Glutamatergic neuron (in vitro differentiated cells): ENCODE results near the gene LSAMP. TPM values are rescaled to one million over a fixed set of nuclear protein-coding genes. Genes with fewer than 3 reads are reported as not detected.
A peak's percentile ranks its signal among the peaks of the same experiment; 100 is the strongest.

Experiments
- DNase-seq: peaks from one replicate; pipeline ENCODE4 v3.0.0; 2022
- H3K27ac Mint-ChIP-seq: one replicate; pipeline ENCODE4 v1.8.0; 2020; ENCODE audit warnings: mild to moderate bottlenecking, mixed read lengths, inconsistent platforms; ENCODE audit not compliant: unreplicated experiment
- H3K27me3 Mint-ChIP-seq: one replicate; pipeline ENCODE4 v1.8.0; 2020; ENCODE audit warnings: mild to moderate bottlenecking, moderate library complexity, mixed read lengths, inconsistent platforms; ENCODE audit not compliant: unreplicated experiment
- H3K36me3 Mint-ChIP-seq: one replicate; pipeline ENCODE4 v1.8.0; 2020; ENCODE audit warnings: mild to moderate bottlenecking, mixed read lengths, inconsistent platforms; ENCODE audit not compliant: unreplicated experiment
- H3K4me1 Mint-ChIP-seq: one replicate; pipeline ENCODE4 v1.8.0; 2020; ENCODE audit warnings: mild to moderate bottlenecking, low read depth, mixed read lengths, inconsistent platforms; ENCODE audit not compliant: unreplicated experiment
- H3K4me3 Mint-ChIP-seq: one replicate; pipeline ENCODE4 v1.8.0; 2020; ENCODE audit warnings: mild to moderate bottlenecking, mixed read lengths, inconsistent platforms; ENCODE audit not compliant: unreplicated experiment
- H3K9me3 Mint-ChIP-seq: one replicate; pipeline ENCODE4 v1.8.0; 2020; ENCODE audit warnings: mild to moderate bottlenecking, moderate library complexity, mixed read lengths, inconsistent platforms; ENCODE audit not compliant: unreplicated experiment
- total RNA-seq: library from RNA; stranded (reverse); fragmentation: NEBNext Ultra II Directional; extraction: Animal tissue kit (Norgen Biotek cat#: 25700); gene quantifications from one replicate; pipeline ENCODE4 v1.2.1, GENCODE V29; 2021; ENCODE audit not compliant: unreplicated experiment
- TF ChIP-seq, protein P1 (sequence below): fragments of 200-600 bp; sonication (generic); IDR thresholded peaks from one replicate; pipeline ENCODE4 v1.5.0; 2021; ENCODE audit not compliant: partially characterized antibody, unreplicated experiment

The LSAMP gene
- total RNA-seq, 1 donor from 2014 or later: 67.1 TPM

DNA sequence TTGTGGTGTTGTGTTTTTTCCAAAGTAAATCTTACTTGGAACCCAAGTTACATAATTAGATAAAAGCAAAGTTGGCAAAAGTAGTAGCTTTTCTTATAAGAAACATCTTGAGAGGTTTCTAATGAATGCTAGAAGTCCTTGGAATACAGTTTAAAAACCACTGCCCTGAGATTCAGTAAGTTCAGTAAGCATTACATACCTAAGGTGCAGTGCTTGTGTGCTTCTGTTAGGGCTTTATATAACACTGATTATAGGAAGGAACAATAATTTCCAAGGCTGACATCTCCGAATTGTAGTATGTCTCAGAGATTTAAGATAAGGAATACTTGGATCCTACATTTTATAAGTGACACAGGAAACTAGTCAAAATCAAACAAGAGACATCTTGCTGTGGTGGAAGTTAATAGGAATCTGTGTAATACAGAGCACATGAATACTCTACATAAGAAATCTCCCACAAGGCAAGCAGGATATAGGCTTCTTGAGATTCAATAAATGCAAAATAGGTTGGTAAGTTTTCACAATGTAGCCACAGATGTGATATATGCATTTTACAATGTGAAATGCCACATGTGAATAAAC is 268.2 kb downstream of the LSAMP start:
- no peaks in the 10 kb centered on the region for H3K9me3 Mint-ChIP-seq
- H3K27ac Mint-ChIP-seq: no peak overlapping the region
- TF ChIP-seq, protein P1, sequence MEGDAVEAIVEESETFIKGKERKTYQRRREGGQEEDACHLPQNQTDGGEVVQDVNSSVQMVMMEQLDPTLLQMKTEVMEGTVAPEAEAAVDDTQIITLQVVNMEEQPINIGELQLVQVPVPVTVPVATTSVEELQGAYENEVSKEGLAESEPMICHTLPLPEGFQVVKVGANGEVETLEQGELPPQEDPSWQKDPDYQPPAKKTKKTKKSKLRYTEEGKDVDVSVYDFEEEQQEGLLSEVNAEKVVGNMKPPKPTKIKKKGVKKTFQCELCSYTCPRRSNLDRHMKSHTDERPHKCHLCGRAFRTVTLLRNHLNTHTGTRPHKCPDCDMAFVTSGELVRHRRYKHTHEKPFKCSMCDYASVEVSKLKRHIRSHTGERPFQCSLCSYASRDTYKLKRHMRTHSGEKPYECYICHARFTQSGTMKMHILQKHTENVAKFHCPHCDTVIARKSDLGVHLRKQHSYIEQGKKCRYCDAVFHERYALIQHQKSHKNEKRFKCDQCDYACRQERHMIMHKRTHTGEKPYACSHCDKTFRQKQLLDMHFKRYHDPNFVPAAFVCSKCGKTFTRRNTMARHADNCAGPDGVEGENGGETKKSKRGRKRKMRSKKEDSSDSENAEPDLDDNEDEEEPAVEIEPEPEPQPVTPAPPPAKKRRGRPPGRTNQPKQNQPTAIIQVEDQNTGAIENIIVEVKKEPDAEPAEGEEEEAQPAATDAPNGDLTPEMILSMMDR: no peak
- no peak for DNase-seq
- H3K36me3 Mint-ChIP-seq: no peaks in the 10 kb centered on the region
- no peaks in the 10 kb centered on the region for H3K27me3 Mint-ChIP-seq
- no peak overlapping the region for H3K4me3 Mint-ChIP-seq
- no peaks in the 10 kb centered on the region for H3K4me1 Mint-ChIP-seq

DNA sequence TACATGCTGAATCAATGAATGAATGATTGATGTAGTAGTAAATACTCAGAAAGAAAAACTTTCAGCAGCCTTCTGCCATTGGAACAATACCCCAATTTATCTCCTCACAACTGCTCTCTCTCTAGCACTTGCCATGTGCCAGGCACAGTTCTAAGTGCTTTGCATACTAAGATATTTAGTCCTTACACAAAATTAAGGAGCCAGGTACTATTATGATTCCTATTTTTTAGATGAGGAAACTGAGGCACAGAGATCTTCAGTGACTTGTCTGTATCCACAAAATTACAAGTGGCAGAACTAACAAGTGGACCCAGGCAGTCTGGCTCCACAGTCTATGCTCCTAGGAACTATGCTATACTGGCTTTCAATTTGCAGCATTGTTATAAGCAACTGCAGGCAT is 279.2 kb downstream of the LSAMP start:
- TF ChIP-seq, protein P1: no peak
- peak overlapping the region; percentile 23 for H3K4me3 Mint-ChIP-seq
- peaks cover 2% of the 10 kb centered on the region for H3K9me3 Mint-ChIP-seq
- no peaks in the 10 kb centered on the region for H3K27me3 Mint-ChIP-seq
- H3K4me1 Mint-ChIP-seq: peaks cover 9% of the 10 kb centered on the region
- H3K36me3 Mint-ChIP-seq: no peaks in the 10 kb centered on the region
- H3K27ac Mint-ChIP-seq: no peak overlapping the region
- no peak for DNase-seq

DNA sequence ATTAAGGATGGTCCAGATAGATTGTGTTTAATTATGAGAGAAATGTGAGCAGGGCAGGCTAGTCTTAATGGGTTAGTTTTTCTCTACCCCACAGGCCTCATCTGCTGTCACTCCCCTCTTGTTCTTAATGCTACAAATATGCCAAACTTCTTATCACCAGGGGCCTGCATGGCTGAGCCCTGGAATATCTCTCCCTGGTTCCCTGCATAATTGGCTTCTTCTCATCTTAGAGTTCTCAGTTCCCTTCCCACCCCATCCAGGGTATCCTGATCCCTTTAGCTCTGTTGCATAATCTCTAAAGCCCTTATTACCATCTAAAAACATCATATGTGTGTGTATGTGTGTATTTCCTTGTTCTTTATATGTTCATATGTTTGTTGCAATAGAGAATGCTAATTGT is 279.6 kb downstream of the LSAMP start:
- TF ChIP-seq, protein P1: no peak
- H3K27ac Mint-ChIP-seq: no peak overlapping the region
- no peaks in the 10 kb centered on the region for H3K36me3 Mint-ChIP-seq
- H3K9me3 Mint-ChIP-seq: peaks cover 2% of the 10 kb centered on the region
- DNase-seq: no peak
- H3K4me3 Mint-ChIP-seq: peak overlapping the region; percentile 23
- H3K27me3 Mint-ChIP-seq: no peaks in the 10 kb centered on the region
- H3K4me1 Mint-ChIP-seq: peaks cover 9% of the 10 kb centered on the region

DNA sequence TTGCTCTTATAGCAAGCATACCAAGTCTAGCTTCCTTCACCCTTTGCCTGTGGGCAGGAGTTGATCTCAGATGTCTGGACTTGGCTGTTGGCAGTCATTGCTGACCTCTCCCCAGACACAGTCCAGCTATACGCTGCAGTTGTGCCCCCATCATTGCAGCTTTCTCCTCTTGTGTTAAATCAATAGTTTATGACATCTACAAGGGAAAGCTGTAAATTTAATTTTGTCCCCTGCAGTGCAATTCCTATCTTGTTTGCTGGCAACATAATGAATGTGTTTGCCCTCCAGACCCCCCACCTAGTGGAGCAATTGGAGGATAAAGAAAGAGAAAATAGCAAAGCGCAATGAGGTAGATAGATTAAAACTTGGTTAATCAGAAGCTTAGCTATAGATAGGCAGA is 280.2 kb downstream of the LSAMP start:
- H3K9me3 Mint-ChIP-seq: peaks cover 2% of the 10 kb centered on the region
- no peak for DNase-seq
- H3K4me3 Mint-ChIP-seq: no peak overlapping the region
- no peaks in the 10 kb centered on the region for H3K36me3 Mint-ChIP-seq
- peaks cover 9% of the 10 kb centered on the region for H3K4me1 Mint-ChIP-seq
- TF ChIP-seq, protein P1: no peak
- H3K27me3 Mint-ChIP-seq: no peaks in the 10 kb centered on the region
- H3K27ac Mint-ChIP-seq: no peak overlapping the region

DNA sequence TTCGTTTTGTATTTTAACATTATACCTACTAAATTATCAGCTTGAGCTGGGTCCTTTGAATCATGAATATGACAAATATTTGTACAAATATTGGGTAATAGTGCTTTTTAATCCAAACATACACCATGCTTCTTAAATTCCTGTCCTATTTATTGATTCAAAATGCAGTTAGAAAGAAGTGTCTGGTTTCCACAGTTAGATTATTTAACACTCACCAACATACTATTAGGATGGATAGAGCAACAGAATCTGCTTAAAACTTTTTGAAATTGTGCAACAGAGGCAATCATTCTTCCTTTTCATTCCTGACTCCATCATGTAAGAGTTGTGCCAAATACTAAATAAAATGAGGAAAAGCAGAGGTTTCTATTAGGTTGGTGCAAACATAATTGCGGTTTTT is 281.2 kb downstream of the LSAMP start:
- TF ChIP-seq, protein P1: no peak

More for the DNA sequence above, 281.2 kb downstream of the LSAMP start:
- peaks cover 2% of the 10 kb centered on the region for H3K9me3 Mint-ChIP-seq
- no peak overlapping the region for H3K27ac Mint-ChIP-seq
- no peak for DNase-seq
- H3K36me3 Mint-ChIP-seq: no peaks in the 10 kb centered on the region
- H3K4me1 Mint-ChIP-seq: peaks cover 12% of the 10 kb centered on the region
- H3K4me3 Mint-ChIP-seq: no peak overlapping the region
- no peaks in the 10 kb centered on the region for H3K27me3 Mint-ChIP-seq
